Neural cell (in vitro differentiated cells): ENCODE data around the gene CDKAL1. TPM values are rescaled to one million over a fixed set of nuclear protein-coding genes. Genes with fewer than 3 reads are reported as not detected.

ENCODE experiments used
- H2AFZ ChIP-seq: fragments of 200-600, 300-800 bp; sonication (generic), shearing (Covaris generic); 2 replicates; pipeline ENCODE4 v1.6.0; 2014; ENCODE audit warnings: low read depth, mild to moderate bottlenecking, antibody characterized with exemption, low read length, moderate library complexity
- H3F3A ChIP-seq: fragments of 200-600 bp; shearing (Covaris generic); 2 replicates; pipeline ENCODE4 v1.6.1; 2016; ENCODE audit warnings: mild to moderate bottlenecking, moderate library complexity, mixed read lengths, antibody characterized with exemption, low read length; ENCODE audit not compliant: insufficient read depth, poor library complexity, severe bottlenecking
- H3K27ac ChIP-seq: fragments of 200-600, 300-800 bp; sonication (generic), shearing (Covaris generic); 2 replicates; pipeline ENCODE4 v1.5.1; 2014; ENCODE audit warnings: mild to moderate bottlenecking, low read length, moderate library complexity
- H3K27me3 ChIP-seq: fragments of 300-800, 200-600 bp; sonication (generic), shearing (Covaris generic); 2 replicates; pipeline ENCODE4 v1.6.0; 2014; ENCODE audit warnings: mild to moderate bottlenecking, low read depth, low read length, moderate library complexity; ENCODE audit not compliant: insufficient read depth
- H3K36me3 ChIP-seq: fragments of 300-800, 200-600 bp; sonication (generic), shearing (Covaris generic); 2 replicates; pipeline ENCODE4 v1.5.1; 2014; ENCODE audit warnings: mild to moderate bottlenecking, antibody characterized with exemption, low read length, moderate library complexity; ENCODE audit not compliant: insufficient read depth
- H3K4me2 ChIP-seq: fragments of 300-800, 200-600 bp; sonication (generic), shearing (Covaris generic); 2 replicates; pipeline ENCODE4 v1.6.0; 2014; ENCODE audit warnings: mild to moderate bottlenecking, low read length
- H3K4me3 ChIP-seq: fragments of 300-800, 200-600 bp; sonication (generic), shearing (Covaris generic); 2 replicates; pipeline ENCODE4 v1.5.1; 2014; ENCODE audit warnings: mild to moderate bottlenecking, low read length, moderate library complexity
- H3K79me2 ChIP-seq: fragments of 200-600 bp; shearing (Covaris generic); replicated peaks from 2 replicates; pipeline ENCODE4 v1.6.0; 2014; ENCODE audit warnings: mild to moderate bottlenecking, low read length, moderate library complexity; ENCODE audit not compliant: insufficient read depth
- H3K9ac ChIP-seq: fragments of 300-800, 200-600 bp; sonication (generic), shearing (Covaris generic); 2 replicates; pipeline ENCODE4 v1.6.1; 2016; ENCODE audit warnings: mild to moderate bottlenecking, low read length, mixed read lengths
- H3K9me2 ChIP-seq: fragments of 200-600 bp; shearing (Covaris generic); 2 replicates; pipeline ENCODE4 v1.6.1; 2016; ENCODE audit warnings: mild to moderate bottlenecking, low read length, mixed read lengths; ENCODE audit not compliant: insufficient read depth
- H3K9me3 ChIP-seq: fragments of 200-600, 300-800 bp; sonication (generic), shearing (Covaris generic); 2 replicates; pipeline ENCODE4 v1.6.1; 2016; ENCODE audit warnings: mild to moderate bottlenecking, mixed run types, low read length, moderate library complexity, mixed read lengths
- H4K20me1 ChIP-seq: fragments of 200-600 bp; shearing (Covaris generic); 2 replicates; pipeline ENCODE4 v1.6.1; 2016; ENCODE audit warnings: mild to moderate bottlenecking, mixed run types; ENCODE audit not compliant: insufficient read depth
- EP300 ChIP-seq: fragments of 450-650 bp; conservative IDR thresholded peaks from 2 replicates; pipeline ENCODE4 v1.6.1; 2014; ENCODE audit warnings: antibody characterized with exemption, mild to moderate bottlenecking, moderate library complexity; ENCODE audit not compliant: poor library complexity, severe bottlenecking
- EZH2 ChIP-seq: fragments of 200-600, 300-800 bp; shearing (Covaris generic), sonication (generic); IDR thresholded peaks from 2 replicates; pipeline ENCODE4 v1.6.1; 2014; ENCODE audit warnings: antibody characterized with exemption, low read length, borderline replicate concordance, mild to moderate bottlenecking; ENCODE audit not compliant: insufficient read depth, poor library complexity, severe bottlenecking
- MXI1 ChIP-seq: fragments of 450-650 bp; conservative IDR thresholded peaks from 2 replicates; pipeline ENCODE4 v1.6.1; 2014; ENCODE audit warnings: antibody characterized with exemption, mild to moderate bottlenecking; ENCODE audit not compliant: poor library complexity, severe bottlenecking
- POLR2AphosphoS5 ChIP-seq: IDR thresholded peaks from 2 replicates; pipeline ENCODE4 v1.6.1; 2012
- RAD21 ChIP-seq: fragments of 450-650 bp; conservative IDR thresholded peaks from 2 replicates; pipeline ENCODE4 v1.6.1; 2014; ENCODE audit warnings: antibody characterized with exemption, mild to moderate bottlenecking, moderate library complexity
- SMC3 ChIP-seq: fragments of 450-650 bp; conservative IDR thresholded peaks from 2 replicates; pipeline ENCODE4 v1.6.1; 2014; ENCODE audit warnings: antibody characterized with exemption, mild to moderate bottlenecking, moderate library complexity; ENCODE audit not compliant: poor library complexity
- TAF1 ChIP-seq: IDR thresholded peaks from 2 replicates; pipeline ENCODE4 v1.6.1; 2012; ENCODE audit warnings: low read depth
- polyA plus RNA-seq: library from polyadenylated mRNA; depleted of rRNA; stranded (reverse); fragments of >200 nt; gene quantifications from 2 replicates; pipeline ENCODE4 v1.2.3, GENCODE V29; 2014
- TF ChIP-seq, protein P1 (sequence below): fragments of 450-650 bp; IDR thresholded peaks from 2 replicates; pipeline ENCODE4 v1.5.1; 2014; ENCODE audit warnings: antibody characterized with exemption, mild to moderate bottlenecking, moderate library complexity; ENCODE audit not compliant: poor library complexity, severe bottlenecking
- TF ChIP-seq, protein P2 (sequence below): IDR thresholded peaks from 2 replicates; pipeline ENCODE4 v1.6.1; 2012; ENCODE audit warnings: borderline replicate concordance

CDKAL1 gene
- polyA plus RNA-seq, 1 donor from 2014 or later = 10.7 TPM

DNA sequence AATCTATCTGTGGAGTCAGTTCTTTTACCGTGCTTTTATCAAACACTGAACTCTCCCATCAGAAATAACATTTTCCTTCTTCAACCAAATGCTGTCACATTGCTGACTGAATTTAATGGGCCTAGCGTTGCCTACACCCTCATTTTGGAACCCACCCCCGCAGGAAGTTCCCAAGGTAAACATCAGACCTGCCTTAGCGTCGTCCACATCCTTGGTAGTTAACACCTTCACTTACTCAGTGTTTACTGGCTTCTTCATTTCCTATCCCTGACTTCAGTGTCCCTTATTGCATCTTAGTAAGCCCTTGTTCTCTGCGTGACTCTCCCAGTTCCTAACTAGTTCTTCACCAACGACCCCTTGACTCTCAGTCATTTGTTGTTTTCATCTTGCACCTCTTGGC is 567.9 kb downstream of the CDKAL1 start:
- no peaks in the 10 kb centered on the region for H3K9me2 ChIP-seq
- H3K9ac ChIP-seq = no peak overlapping the region
- H3K36me3 ChIP-seq = no peaks in the 10 kb centered on the region
- H3K79me2 ChIP-seq = no peaks in the 10 kb centered on the region
- H3K4me2 ChIP-seq = no peak overlapping the region
- TF ChIP-seq MXI1 = no peak
- no peak for TF ChIP-seq POLR2AphosphoS5
- TF ChIP-seq EZH2 = no peak
- TF ChIP-seq TAF1 = no peak
- TF ChIP-seq, protein P1, sequence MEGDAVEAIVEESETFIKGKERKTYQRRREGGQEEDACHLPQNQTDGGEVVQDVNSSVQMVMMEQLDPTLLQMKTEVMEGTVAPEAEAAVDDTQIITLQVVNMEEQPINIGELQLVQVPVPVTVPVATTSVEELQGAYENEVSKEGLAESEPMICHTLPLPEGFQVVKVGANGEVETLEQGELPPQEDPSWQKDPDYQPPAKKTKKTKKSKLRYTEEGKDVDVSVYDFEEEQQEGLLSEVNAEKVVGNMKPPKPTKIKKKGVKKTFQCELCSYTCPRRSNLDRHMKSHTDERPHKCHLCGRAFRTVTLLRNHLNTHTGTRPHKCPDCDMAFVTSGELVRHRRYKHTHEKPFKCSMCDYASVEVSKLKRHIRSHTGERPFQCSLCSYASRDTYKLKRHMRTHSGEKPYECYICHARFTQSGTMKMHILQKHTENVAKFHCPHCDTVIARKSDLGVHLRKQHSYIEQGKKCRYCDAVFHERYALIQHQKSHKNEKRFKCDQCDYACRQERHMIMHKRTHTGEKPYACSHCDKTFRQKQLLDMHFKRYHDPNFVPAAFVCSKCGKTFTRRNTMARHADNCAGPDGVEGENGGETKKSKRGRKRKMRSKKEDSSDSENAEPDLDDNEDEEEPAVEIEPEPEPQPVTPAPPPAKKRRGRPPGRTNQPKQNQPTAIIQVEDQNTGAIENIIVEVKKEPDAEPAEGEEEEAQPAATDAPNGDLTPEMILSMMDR = no peak
- no peak for TF ChIP-seq SMC3
- no peak overlapping the region for H3K4me3 ChIP-seq
- no peaks in the 10 kb centered on the region for H4K20me1 ChIP-seq
- H2AFZ ChIP-seq = no peak overlapping the region
- H3K27me3 ChIP-seq = no peaks in the 10 kb centered on the region
- no peaks in the 10 kb centered on the region for H3F3A ChIP-seq
- no peak overlapping the region for H3K27ac ChIP-seq
- no peaks in the 10 kb centered on the region for H3K9me3 ChIP-seq

DNA sequence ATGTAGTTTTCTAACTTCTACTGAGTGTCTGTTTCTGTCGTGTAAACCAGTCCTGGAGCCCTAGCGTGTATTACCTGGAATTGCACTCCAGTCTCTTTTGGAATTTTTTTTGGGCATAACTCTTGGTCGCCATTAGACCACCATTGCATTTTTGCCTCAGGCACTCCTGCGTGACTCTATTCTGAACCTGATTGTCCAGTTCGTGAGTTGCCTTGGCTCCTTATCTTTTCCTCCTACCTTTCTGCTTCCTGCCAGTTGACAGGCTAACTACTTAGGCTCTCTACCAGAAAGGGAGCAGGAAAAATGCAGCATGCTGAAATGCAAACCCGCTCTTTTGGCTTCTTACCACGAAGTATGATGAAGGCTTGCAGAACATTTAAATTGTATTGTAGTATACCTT is 568.4 kb downstream of the CDKAL1 start:
- H3K79me2 ChIP-seq = no peaks in the 10 kb centered on the region
- H3K36me3 ChIP-seq = no peaks in the 10 kb centered on the region
- H3K9me2 ChIP-seq = no peaks in the 10 kb centered on the region
- TF ChIP-seq EP300 (no peak), RAD21 (no peak), SMC3 (no peak), POLR2AphosphoS5 (no peak), TAF1 (no peak), MXI1 (no peak), EZH2 (no peak)
- TF ChIP-seq, protein P2, sequence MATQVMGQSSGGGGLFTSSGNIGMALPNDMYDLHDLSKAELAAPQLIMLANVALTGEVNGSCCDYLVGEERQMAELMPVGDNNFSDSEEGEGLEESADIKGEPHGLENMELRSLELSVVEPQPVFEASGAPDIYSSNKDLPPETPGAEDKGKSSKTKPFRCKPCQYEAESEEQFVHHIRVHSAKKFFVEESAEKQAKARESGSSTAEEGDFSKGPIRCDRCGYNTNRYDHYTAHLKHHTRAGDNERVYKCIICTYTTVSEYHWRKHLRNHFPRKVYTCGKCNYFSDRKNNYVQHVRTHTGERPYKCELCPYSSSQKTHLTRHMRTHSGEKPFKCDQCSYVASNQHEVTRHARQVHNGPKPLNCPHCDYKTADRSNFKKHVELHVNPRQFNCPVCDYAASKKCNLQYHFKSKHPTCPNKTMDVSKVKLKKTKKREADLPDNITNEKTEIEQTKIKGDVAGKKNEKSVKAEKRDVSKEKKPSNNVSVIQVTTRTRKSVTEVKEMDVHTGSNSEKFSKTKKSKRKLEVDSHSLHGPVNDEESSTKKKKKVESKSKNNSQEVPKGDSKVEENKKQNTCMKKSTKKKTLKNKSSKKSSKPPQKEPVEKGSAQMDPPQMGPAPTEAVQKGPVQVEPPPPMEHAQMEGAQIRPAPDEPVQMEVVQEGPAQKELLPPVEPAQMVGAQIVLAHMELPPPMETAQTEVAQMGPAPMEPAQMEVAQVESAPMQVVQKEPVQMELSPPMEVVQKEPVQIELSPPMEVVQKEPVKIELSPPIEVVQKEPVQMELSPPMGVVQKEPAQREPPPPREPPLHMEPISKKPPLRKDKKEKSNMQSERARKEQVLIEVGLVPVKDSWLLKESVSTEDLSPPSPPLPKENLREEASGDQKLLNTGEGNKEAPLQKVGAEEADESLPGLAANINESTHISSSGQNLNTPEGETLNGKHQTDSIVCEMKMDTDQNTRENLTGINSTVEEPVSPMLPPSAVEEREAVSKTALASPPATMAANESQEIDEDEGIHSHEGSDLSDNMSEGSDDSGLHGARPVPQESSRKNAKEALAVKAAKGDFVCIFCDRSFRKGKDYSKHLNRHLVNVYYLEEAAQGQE = no peak
- TF ChIP-seq, protein P1 = no peak
- H3K27me3 ChIP-seq = no peaks in the 10 kb centered on the region
- no peaks in the 10 kb centered on the region for H3K9me3 ChIP-seq
- no peak overlapping the region for H3K27ac ChIP-seq
- H2AFZ ChIP-seq = no peak overlapping the region
- no peaks in the 10 kb centered on the region for H3F3A ChIP-seq
- H3K9ac ChIP-seq = no peak overlapping the region
- H3K4me2 ChIP-seq = no peak overlapping the region
- no peaks in the 10 kb centered on the region for H4K20me1 ChIP-seq
- H3K4me3 ChIP-seq = no peak overlapping the region
